HG02588 (cell line): ENCODE results near the gene WWOX.
"Not testable (repeated sequence)": the region's sequence is repeated elsewhere in the genome, so short reads cannot be mapped to it uniquely, and the experiment has no call there.

Experiments
- ATAC-seq: cut with Tn5 transposase; IDR thresholded peaks from one replicate; pipeline ENCODE4 v1.9.1; 2021; ENCODE audit warnings: mild to moderate bottlenecking, moderate library complexity; ENCODE audit not compliant: unreplicated experiment

WWOX gene

DNA sequence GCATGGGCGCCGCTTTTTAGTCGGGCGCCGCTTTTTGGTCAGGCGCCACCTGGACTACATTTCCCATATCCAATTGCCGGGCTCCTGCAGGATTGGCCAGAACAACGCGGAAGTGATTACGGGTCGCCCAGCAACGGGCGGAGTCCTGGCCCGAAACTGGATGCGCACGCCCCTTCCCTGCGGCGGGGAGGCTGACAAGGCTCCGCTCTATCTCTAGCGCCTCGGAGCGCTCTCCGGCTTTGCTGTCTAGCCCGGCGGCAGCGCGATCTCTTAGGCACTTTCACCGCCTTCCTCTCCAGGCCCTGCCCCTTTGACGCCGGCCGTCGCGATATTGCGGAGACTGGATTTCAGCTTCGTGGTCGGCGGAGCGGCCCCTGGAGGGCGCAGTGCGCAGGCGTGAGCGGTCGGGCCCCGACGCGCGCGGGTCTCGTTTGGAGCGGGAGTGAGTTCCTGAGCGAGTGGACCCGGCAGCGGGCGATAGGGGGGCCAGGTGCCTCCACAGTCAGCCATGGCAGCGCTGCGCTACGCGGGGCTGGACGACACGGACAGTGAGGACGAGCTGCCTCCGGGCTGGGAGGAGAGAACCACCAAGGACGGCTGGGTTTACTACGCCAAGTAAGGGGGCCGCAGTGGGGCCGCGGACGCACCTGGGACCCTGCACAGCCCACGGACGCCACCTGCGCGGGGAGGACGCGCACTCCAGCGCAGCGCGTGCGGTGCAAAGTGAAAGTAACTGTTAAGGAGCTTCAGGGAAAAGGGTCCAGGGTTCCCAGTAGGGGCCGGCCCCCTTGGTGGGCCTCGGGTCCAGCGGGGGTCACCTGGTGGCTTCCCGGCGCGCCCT lies at the start of gene WWOX:
TSS of gene WWOX (plus strand) at position 384 of the 841 bp plus-strand sequence.
- ATAC-seq: peak; percentile 94

- ATAC-seq: no peak
Measured at GRCh38 chr16:78050734-78051400, 48.6 kb upstream of the WWOX start.

GRCh38 chr16:78057803-78058564 lies 41.5 kb upstream of the WWOX start:
- no peak for ATAC-seq

DNA sequence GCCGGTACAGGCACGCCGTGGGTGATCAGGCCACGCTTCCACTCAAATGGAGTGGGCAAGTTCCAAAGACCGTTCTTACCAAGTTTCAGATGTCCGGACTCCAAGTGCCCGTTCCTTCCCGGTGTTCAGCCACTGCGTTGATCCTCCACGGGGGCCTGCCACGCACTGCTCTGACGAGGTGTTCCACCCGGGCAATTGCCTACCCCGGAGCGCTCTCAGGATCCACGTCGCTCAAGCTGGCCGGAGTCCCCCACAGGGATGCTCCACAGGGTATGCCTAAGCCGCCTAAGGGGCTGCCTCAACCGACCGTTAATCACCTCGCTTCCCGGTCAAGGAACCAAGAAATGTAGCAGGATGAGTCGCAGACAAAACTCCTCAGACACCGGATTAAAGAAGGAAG lies 39.6 kb upstream of the WWOX start:
- ATAC-seq: not testable (repeated sequence)

GRCh38 chr16:78060295-78060694 lies 39.2 kb upstream of the WWOX start:
- ATAC-seq: no peak

GRCh38 chr16:78060809-78061208 lies 38.6 kb upstream of the WWOX start:
- no peak for ATAC-seq

- no peak for ATAC-seq
Measured at GRCh38 chr16:78065319-78065718, 34.1 kb upstream of the WWOX start.

DNA sequence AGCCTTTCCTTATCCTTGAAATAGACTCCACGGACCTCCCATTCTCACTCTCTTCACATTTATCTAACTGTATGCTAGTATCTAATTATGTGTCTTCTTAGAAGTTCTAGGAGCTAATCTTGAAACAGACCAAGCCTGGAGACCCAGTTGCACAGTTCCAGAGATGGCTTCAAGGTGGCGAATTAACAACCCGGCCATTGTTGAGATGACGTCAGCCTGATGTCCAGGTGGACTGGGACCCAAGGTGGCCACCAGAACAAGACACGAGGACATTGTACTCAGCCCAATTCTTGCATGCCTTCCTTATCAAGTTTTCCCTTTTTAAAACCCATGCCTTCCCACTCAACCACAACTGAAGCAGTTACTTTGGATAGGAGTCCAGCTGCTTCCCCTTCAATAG lies 29.5 kb upstream of the WWOX start:
- no peak for ATAC-seq

- ATAC-seq: no peak
Measured at GRCh38 chr16:78072275-78072674, 27.2 kb upstream of the WWOX start.

GRCh38 chr16:78075800-78076199 lies 23.7 kb upstream of the WWOX start:
- ATAC-seq: no peak

GRCh38 chr16:78081341-78081740 lies 18.1 kb upstream of the WWOX start:
- no peak for ATAC-seq

GRCh38 chr16:78091419-78091818 lies 8.0 kb upstream of the WWOX start:
- ATAC-seq: no peak

GRCh38 chr16:78092758-78093157 lies 6.7 kb upstream of the WWOX start:
- ATAC-seq: no peak

- ATAC-seq: no peak
Measured at GRCh38 chr16:78094166-78094565, 5.3 kb upstream of the WWOX start.

GRCh38 chr16:78094998-78095397 lies 4.5 kb upstream of the WWOX start:
- ATAC-seq: no peak

GRCh38 chr16:78096386-78096785 lies 3.1 kb upstream of the WWOX start:
- no peak for ATAC-seq

DNA sequence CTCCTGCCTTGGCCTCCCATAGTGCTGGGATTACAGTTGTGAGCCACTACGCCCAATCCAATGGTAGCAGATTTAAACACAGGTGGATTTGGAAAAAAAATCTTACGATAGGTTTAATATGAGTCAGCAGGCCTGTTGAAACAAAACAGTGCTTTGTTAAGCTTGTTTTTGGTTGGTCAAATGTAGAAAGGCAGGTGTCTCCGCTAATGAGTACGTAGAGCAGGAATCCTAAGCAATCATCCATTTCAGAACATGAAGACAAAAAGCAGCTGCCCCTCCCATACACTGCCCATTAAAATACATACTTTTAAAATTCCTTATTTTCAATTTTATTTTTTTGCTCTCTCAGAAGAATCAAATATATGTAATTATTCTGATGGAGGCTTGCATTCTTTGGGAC lies 1.9 kb upstream of the WWOX start:
- ATAC-seq: no peak

GRCh38 chr16:78098087-78098486 lies 1.4 kb upstream of the WWOX start:
- no peak for ATAC-seq

- no peak for ATAC-seq
Measured at GRCh38 chr16:78098595-78099270, 721 bp upstream of the WWOX start.

DNA sequence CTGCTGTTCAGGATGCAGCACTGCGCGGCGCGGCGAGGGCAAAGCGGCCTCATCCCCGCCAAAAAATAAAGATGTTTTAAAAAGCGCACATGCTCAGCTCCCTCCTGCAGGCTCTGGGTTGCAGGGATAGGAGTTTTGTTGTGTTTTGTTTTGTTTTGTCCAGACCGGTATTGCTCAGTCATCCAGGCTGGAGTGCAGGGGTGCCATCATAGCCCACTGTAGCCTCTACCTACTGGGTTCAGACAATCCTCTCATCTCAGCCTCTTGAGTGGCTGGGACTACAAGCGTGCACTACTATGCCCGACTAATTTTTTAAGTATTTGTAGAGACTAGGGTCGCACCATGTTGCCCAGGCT lies 636 bp downstream of the WWOX start:
- ATAC-seq: peak; percentile 34

- no peak for ATAC-seq
Measured at GRCh38 chr16:78102122-78102660, 2.7 kb downstream of the WWOX start.
